ENCODE data around the gene GABRR3. TPM values are rescaled to one million over a fixed set of nuclear protein-coding genes. Genes with fewer than 3 reads are reported as not detected.
A peak's percentile ranks its signal among the peaks of the same experiment; 100 is the strongest.

The GABRR3 gene
- polyA plus RNA-seq, 3 donors = not detected

- H3K27ac ChIP-seq (ENCODE audit: low read depth in 1 of 2, low read length in 2 of 2) = no peak overlapping the region
- H3K4me2 ChIP-seq (replicated peaks; ENCODE audit: extremely low read depth, low read length, poor library complexity, severe bottlenecking) = no peak overlapping the region
- H3K36me3 ChIP-seq (replicated peaks in 1 of 2; ENCODE audit: control insufficient read depth in 1 of 2, insufficient read depth in 2 of 2, low read length in 2 of 2) = no peaks in the 10 kb centered on the region
- TF ChIP-seq, protein P1, sequence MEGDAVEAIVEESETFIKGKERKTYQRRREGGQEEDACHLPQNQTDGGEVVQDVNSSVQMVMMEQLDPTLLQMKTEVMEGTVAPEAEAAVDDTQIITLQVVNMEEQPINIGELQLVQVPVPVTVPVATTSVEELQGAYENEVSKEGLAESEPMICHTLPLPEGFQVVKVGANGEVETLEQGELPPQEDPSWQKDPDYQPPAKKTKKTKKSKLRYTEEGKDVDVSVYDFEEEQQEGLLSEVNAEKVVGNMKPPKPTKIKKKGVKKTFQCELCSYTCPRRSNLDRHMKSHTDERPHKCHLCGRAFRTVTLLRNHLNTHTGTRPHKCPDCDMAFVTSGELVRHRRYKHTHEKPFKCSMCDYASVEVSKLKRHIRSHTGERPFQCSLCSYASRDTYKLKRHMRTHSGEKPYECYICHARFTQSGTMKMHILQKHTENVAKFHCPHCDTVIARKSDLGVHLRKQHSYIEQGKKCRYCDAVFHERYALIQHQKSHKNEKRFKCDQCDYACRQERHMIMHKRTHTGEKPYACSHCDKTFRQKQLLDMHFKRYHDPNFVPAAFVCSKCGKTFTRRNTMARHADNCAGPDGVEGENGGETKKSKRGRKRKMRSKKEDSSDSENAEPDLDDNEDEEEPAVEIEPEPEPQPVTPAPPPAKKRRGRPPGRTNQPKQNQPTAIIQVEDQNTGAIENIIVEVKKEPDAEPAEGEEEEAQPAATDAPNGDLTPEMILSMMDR (IDR thresholded peaks at IDR 0.05) = no peak
- Mint-ChIP-seq H3K4me1 (peaks cover 15% of the 10 kb centered on the region), H3K27ac (no peak overlapping the region), H3K36me3 (no peaks in the 10 kb centered on the region), H3K9me3 (peaks cover 0 to 8% (median 0%) of the 10 kb centered on the region in 7 donors), H3K27me3 (ENCODE audit: low read depth in 3 of 3) (peaks cover 0 to 1% (median 0%) of the 10 kb centered on the region in 3 donors), H3K4me3 (no peak overlapping the region)
- no peaks in the 10 kb centered on the region for H4K20me1 ChIP-seq (ENCODE audit: insufficient read depth, low read length)
- no peaks in the 10 kb centered on the region for H3K9me3 ChIP-seq (replicated peaks in 1 of 2; ENCODE audit: control insufficient read depth in 1 of 2, insufficient read depth in 1 of 2, low read length in 2 of 2)
- intact Hi-C loops (cut with micrococcal nuclease) = no loop called here
- peaks cover 9 to 12% of the 10 kb centered on the region in 2 donors for H3K4me1 ChIP-seq (ENCODE audit: control insufficient read depth in 1 of 2, insufficient read depth in 2 of 2, low read length in 2 of 2)
- no peak overlapping the region for H2AFZ ChIP-seq (ENCODE audit: insufficient read depth, low read depth, low read length, poor library complexity, severe bottlenecking)
- 83% methylated on average over 4 of the region's 5 CpGs for WGBS (ENCODE audit: insufficient coverage)
- no peaks in the 10 kb centered on the region for H3K27me3 ChIP-seq (ENCODE audit: control insufficient read depth in 2 of 2, insufficient read depth in 2 of 2, low read length in 2 of 2)
- no peaks in the 10 kb centered on the region for H3K79me2 ChIP-seq (ENCODE audit: insufficient read depth, low read length)
- no peak overlapping the region for H3K9ac ChIP-seq (ENCODE audit: insufficient read depth, low read length, poor library complexity, severe bottlenecking)
- no peak for DNase-seq
- no peak overlapping the region for H3K4me3 ChIP-seq (replicated peaks in 1 of 3; ENCODE audit: low read depth in 2 of 3, low read length in 3 of 3)
Measured at GRCh38 chr3:97991293-97991682, 43.8 kb downstream of the GABRR3 start.

DNA sequence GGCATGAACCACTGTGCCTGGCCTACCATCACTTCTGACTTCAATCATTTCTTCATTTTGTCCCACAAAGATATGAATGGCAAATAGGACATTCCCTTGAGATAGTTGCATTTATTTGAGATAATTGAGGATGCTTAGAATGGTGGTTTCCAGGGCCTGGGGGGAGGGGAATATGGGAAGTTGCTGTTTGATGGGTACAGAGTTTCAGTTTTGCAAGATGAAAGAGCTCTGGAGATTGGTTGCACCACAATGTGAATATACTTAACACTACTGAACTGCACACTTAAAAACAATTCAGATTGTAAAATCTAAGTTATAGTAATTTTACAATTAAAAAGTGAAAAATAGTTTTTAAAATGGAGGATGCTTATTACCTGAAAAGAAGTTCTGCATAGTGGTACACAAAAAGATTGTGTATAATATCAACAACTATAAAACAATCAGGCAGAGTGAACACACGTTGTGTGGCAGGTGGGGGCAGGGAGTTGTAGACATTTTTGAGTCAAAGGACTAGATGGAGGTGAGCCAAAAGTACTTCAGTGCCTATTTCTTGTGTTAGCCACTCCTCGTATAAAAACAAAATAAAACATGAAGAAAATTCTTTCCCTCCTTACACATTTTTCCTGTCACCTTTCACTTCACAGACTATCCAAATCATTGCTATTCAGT is 44.4 kb downstream of the GABRR3 start:
- Histone ChIP-seq H3K27ac (ENCODE audit: low read depth in 1 of 2, low read length in 2 of 2) (no peak overlapping the region), H3K36me3 (replicated peaks in 1 of 2; ENCODE audit: control insufficient read depth in 1 of 2, insufficient read depth in 2 of 2, low read length in 2 of 2) (no peaks in the 10 kb centered on the region), H3K4me1 (ENCODE audit: control insufficient read depth in 1 of 2, insufficient read depth in 2 of 2, low read length in 2 of 2) (peaks cover 9 to 12% of the 10 kb centered on the region in 2 donors), H4K20me1 (ENCODE audit: insufficient read depth, low read length) (no peaks in the 10 kb centered on the region), H3K4me3 (replicated peaks in 1 of 3; ENCODE audit: low read depth in 2 of 3, low read length in 3 of 3) (no peak overlapping the region), H3K27me3 (ENCODE audit: control insufficient read depth in 2 of 2, insufficient read depth in 2 of 2, low read length in 2 of 2) (no peaks in the 10 kb centered on the region), H2AFZ (ENCODE audit: insufficient read depth, low read depth, low read length, poor library complexity, severe bottlenecking) (no peak overlapping the region), H3K79me2 (ENCODE audit: insufficient read depth, low read length) (no peaks in the 10 kb centered on the region), H3K4me2 (replicated peaks; ENCODE audit: extremely low read depth, low read length, poor library complexity, severe bottlenecking) (no peak overlapping the region), H3K9ac (ENCODE audit: insufficient read depth, low read length, poor library complexity, severe bottlenecking) (no peak overlapping the region), H3K9me3 (replicated peaks in 1 of 2; ENCODE audit: control insufficient read depth in 1 of 2, insufficient read depth in 1 of 2, low read length in 2 of 2) (no peaks in the 10 kb centered on the region)
- Mint-ChIP-seq H3K9me3 (peaks cover 0 to 8% (median 0%) of the 10 kb centered on the region in 7 donors), H3K4me3 (no peak overlapping the region), H3K36me3 (no peaks in the 10 kb centered on the region), H3K4me1 (peaks cover 15% of the 10 kb centered on the region), H3K27ac (no peak overlapping the region), H3K27me3 (ENCODE audit: low read depth in 3 of 3) (peaks cover 0 to 1% (median 0%) of the 10 kb centered on the region in 3 donors)
- intact Hi-C loops (cut with micrococcal nuclease) = no loop called here
- no CpG with 5 or more reads among the region's 2 CpGs for WGBS (ENCODE audit: insufficient coverage)
- TF ChIP-seq, protein P1 (IDR thresholded peaks at IDR 0.05) = no peak
- peak in 2 of 3 donors; percentile 15 to 28 for DNase-seq
